PFSK-1 (cell line): Measurements from ENCODE around the gene PHLPP1.

Experiments used
- POLR2AphosphoS5 ChIP-seq: IDR thresholded peaks from 2 replicates; pipeline ENCODE4 v1.6.1; 2012; ENCODE audit warnings: low read depth, mild to moderate bottlenecking, control low read depth, low read length, moderate library complexity
- TAF1 ChIP-seq: IDR thresholded peaks from 2 replicates; pipeline ENCODE4 v1.6.1; 2012; ENCODE audit warnings: low read length, control low read depth, borderline replicate concordance; ENCODE audit not compliant: insufficient read depth
- TF ChIP-seq, protein P1 (sequence below), 2 experiments: IDR thresholded peaks; 2 replicates each; pipeline versions ENCODE4 v1.6.1 to v1.8.0; 2011 to 2012; ENCODE audit warnings: low read depth in 2 of 2, low read length in 2 of 2, control low read depth in 1 of 2, inconsistent platforms in 1 of 2, mild to moderate bottlenecking in 1 of 2, moderate library complexity in 1 of 2; ENCODE audit not compliant: insufficient read depth in 1 of 2

GRCh38 chr18:62976227-62976626, 260.9 kb downstream of the PHLPP1 start:
- TF ChIP-seq POLR2AphosphoS5, result no peak
- TF ChIP-seq TAF1, result no peak
- TF ChIP-seq, protein P1, sequence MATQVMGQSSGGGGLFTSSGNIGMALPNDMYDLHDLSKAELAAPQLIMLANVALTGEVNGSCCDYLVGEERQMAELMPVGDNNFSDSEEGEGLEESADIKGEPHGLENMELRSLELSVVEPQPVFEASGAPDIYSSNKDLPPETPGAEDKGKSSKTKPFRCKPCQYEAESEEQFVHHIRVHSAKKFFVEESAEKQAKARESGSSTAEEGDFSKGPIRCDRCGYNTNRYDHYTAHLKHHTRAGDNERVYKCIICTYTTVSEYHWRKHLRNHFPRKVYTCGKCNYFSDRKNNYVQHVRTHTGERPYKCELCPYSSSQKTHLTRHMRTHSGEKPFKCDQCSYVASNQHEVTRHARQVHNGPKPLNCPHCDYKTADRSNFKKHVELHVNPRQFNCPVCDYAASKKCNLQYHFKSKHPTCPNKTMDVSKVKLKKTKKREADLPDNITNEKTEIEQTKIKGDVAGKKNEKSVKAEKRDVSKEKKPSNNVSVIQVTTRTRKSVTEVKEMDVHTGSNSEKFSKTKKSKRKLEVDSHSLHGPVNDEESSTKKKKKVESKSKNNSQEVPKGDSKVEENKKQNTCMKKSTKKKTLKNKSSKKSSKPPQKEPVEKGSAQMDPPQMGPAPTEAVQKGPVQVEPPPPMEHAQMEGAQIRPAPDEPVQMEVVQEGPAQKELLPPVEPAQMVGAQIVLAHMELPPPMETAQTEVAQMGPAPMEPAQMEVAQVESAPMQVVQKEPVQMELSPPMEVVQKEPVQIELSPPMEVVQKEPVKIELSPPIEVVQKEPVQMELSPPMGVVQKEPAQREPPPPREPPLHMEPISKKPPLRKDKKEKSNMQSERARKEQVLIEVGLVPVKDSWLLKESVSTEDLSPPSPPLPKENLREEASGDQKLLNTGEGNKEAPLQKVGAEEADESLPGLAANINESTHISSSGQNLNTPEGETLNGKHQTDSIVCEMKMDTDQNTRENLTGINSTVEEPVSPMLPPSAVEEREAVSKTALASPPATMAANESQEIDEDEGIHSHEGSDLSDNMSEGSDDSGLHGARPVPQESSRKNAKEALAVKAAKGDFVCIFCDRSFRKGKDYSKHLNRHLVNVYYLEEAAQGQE (IDR thresholded peaks at IDR 0.05; ENCODE audit: insufficient read depth in 1 of 2, low read depth in 2 of 2, low read length in 2 of 2), result no peak
